ENCODE data around the gene SH2D1A. TPM values are rescaled to one million over a fixed set of nuclear protein-coding genes. Genes with fewer than 3 reads are reported as not detected.
"Not testable (repeated sequence)": the region's sequence is repeated elsewhere in the genome, so short reads cannot be mapped to it uniquely, and the experiment has no call there.

SH2D1A gene
- not detected in 2 replicates for total RNA-seq (2014; rRNA removed; shearing (Covaris generic))
- polyA plus RNA-seq (2015; cell fraction: cytosol; rRNA removed), result not detected in 2 replicates
- not detected in 2 replicates for polyA plus RNA-seq (2015; cell fraction: nucleus; rRNA removed)

GRCh38 chrX:124346117-124346876, at the start of gene SH2D1A:
TSS of gene SH2D1A (plus strand) at chrX:124346563. CDS start at chrX:124346643, 80 bp downstream.
- no peak for DNase-seq (ENCODE audit: low read depth)

- not testable (repeated sequence) for DNase-seq (ENCODE audit: low read depth)
Measured at GRCh38 chrX:124299323-124299722, 47.0 kb upstream of the SH2D1A start.

- DNase-seq (ENCODE audit: low read depth), result peak; percentile 34
Measured at GRCh38 chrX:124300405-124300804, 46.0 kb upstream of the SH2D1A start.

DNA sequence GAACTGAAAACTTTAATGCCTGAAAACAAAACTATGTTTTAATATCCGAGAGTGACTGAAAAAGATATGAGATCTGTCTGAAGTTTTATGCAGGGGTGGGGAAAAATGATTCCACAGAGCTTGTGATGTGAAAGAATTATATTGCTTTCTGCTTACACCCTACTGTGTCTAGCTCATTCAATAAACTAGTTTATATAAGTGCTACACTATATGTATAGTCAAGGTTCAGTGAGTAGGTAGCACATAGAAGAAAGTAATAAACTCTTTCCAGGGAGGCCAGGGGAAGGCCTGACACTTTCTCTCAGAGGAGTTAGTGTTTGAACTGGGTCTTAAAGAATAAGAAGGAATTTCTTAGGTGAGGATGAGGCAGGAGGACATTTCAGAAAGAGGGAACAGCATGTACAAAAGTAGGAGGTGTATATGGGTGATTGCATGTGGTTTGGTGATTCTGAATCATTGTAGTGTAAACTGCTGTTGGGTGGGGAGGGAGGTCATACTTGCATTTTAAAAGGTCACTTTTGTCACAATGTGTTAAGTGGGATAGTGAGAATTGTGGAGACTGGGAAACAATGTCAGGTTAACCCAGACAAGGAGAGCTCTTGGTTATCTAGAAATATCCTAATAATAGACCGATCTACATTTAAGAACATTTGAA, 39.0 kb upstream of the SH2D1A start:
- no peak for DNase-seq (ENCODE audit: low read depth)

DNA sequence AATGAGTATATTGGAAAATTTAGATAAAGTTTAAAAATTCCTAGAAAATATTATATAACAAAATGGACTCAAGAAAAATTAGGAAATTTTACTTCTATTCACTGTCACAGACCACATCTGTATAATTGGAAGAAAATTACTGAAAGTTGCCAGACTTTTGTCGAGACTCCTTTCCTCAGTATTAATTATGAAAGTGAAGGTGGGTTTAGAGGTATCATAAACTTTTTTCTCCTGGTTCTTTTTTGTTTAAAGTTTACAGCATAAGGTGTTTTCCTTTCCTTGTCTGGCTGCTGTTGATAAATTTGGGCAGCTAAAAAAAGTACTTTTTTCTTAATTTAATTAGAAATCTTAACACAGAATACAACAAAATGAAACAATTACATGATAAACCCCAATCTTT, 20.6 kb upstream of the SH2D1A start:
- no peak for DNase-seq (ENCODE audit: low read depth)

DNA sequence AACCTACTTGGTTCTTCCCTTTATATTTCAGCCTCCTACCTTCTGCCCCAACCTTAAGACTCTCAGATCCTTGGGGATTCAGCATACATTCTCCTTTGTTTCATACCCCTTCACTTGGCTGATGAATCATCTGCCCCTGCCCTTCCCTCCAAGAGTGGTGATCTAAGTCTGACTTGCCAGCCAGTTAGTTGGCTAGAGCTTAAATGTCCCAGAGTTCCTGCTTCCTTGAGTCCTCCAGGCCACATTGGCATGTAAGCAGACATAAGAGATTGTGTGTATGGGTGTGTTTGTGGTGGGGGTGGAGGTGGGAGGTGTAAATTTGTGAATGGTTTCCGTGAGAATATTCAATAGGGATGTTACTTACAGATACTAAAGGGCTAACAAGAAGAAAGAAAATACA, 17.6 kb upstream of the SH2D1A start:
- peak; percentile 78 for DNase-seq (ENCODE audit: low read depth)

GRCh38 chrX:124332481-124333424, 13.6 kb upstream of the SH2D1A start, which contains the start of gene TEX13D:
TSS of gene TEX13D (plus strand) at chrX:124332660. CDS start at chrX:124332918, 258 bp downstream.
- DNase-seq (ENCODE audit: low read depth), result no peak

- DNase-seq (ENCODE audit: low read depth), result no peak
Measured at GRCh38 chrX:124333862-124334261, 12.5 kb upstream of the SH2D1A start.

GRCh38 chrX:124334555-124334954, 11.8 kb upstream of the SH2D1A start:
- DNase-seq (ENCODE audit: low read depth), result not testable (repeated sequence)

- DNase-seq (ENCODE audit: low read depth), result no peak
Measured at GRCh38 chrX:124335598-124335997, 10.8 kb upstream of the SH2D1A start.

DNA sequence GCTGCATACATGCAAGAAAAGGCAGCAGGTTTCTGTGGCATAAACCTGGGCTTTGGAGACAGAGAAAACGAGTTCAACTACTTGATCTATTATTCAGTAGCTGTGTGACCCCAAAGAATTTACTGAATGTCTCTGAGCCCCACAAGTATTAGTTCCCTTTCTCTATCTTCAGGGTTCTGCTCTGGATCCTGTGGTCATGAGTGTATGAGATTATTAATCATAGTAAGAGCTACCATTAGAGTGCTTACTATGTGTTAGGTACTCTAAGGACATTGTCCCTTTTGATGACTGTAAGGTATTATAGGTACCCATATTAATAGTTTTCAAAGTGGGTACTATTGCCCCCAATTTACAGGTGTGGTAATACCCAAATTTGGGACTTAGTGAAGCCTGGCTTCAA, 8.4 kb upstream of the SH2D1A start:
- DNase-seq (ENCODE audit: low read depth), result no peak

DNA sequence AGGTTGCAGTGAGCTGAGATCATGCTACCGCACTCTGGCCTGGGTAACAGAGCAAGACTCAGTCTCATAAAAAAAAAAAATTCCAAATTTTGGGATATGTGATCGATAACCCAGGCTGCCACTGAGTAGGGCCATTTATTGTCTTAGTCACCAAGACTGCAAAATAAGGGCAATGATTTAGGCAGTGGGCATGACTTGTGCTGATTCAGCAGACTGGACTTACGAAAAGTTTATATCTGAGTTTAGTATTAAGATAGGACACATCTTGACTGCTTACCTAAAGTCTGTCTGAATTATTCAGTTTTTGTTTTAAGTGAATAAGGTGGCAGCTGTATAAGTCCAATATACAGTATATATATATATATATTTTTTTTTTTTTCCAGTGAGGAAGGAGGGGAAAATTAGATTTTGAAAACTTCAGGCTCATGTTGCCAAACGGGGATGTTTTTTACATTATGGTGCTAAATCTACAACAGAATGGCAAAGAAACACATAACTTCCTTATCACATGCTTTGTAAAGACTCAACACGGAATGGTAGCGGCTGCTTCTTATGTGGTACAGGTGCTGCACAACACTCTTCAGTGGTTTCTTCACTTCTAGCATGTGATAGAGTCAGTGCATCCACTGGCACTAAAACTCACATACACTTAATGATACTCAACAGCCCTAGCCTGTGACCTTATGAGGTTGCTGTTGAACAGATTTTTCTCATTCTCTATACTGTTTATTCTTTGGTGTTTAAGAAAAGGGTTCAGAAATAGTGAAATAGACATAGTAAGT, 7.4 kb upstream of the SH2D1A start:
- DNase-seq (ENCODE audit: low read depth), result no peak

- DNase-seq (ENCODE audit: low read depth), result no peak
Measured at GRCh38 chrX:124341396-124342132, 4.8 kb upstream of the SH2D1A start.

DNA sequence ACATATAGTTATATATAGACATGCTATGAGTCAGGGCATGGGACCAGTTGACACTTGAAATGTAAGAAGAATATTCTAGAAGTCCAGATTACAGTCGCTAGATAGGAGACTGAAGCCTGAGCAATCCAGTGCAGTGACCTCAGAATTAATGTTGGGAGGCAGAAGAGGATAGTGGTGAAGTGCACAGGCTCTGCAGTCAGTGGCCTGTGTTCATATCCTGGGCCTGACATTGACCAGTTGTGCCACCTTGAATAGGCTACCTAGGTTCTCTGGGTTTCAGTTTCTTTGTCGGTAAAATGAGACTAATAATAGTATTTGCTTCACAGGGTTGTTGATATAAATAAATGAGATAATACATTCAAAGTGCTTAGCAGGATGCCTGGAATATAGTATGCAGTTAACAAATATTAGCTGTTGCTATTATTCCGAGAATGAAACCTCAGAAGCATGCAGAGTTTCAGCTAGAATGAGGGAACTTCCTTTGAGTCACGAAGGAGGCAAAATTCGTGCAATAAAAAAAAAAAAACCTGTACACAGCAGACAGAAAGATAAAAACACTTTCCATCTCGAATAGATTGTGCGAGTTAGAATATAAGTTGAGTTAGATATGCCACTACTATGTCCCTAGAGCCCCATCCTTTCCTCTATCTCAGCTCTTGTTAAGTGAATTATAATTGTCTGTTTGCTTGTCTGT, 4.0 kb upstream of the SH2D1A start:
- DNase-seq (ENCODE audit: low read depth), result no peak

GRCh38 chrX:124343016-124343415, 3.3 kb upstream of the SH2D1A start:
- no peak for DNase-seq (ENCODE audit: low read depth)

- no peak for DNase-seq (ENCODE audit: low read depth)
Measured at GRCh38 chrX:124344246-124344645, 2.1 kb upstream of the SH2D1A start.

DNA sequence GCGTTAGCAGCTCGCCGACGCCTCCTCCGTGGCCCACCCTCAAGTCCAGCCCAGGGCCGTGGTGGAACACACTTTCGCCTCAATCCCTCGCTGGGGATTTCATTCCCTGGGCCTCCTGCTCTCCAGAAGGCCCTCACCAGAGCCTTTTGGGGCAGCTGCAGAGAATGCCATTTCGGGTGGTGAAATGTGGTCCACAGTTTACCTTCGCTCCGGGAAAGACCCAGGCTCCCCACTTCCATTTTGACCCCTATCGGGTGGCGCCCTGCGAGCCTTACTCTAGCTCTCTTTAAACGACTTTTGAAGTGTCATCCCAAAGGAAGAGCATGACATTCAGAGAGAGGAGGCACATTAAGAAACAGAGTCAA, 496 bp downstream of the SH2D1A start:
- DNase-seq (ENCODE audit: low read depth), result no peak

GRCh38 chrX:124347242-124347641, 879 bp downstream of the SH2D1A start:
- no peak for DNase-seq (ENCODE audit: low read depth)

- DNase-seq (ENCODE audit: low read depth), result no peak
Measured at GRCh38 chrX:124348182-124348581, 1.8 kb downstream of the SH2D1A start.

All from HT1080 (cell line).